ENCODE data around the gene FRAT2.

Gene FRAT2

GRCh38 chr10:97314671-97315070, 19.9 kb downstream of the FRAT2 start:
- TF ChIP-seq ZFX (IDR thresholded peaks at IDR 0.05) (no peak), CTCF (conservative IDR thresholded peaks at IDR 0.05) (no peak)
- no peak overlapping the region for H3K27ac ChIP-seq

- TF ChIP-seq ZFX (IDR thresholded peaks at IDR 0.05) (no peak), CTCF (conservative IDR thresholded peaks at IDR 0.05) (no peak)
- H3K27ac ChIP-seq = no peak overlapping the region
Measured at GRCh38 chr10:97312897-97313296, 21.6 kb downstream of the FRAT2 start.

GRCh38 chr10:97311111-97311626, 23.4 kb downstream of the FRAT2 start:
- TF ChIP-seq CTCF (conservative IDR thresholded peaks at IDR 0.05) (no peak), ZFX (IDR thresholded peaks at IDR 0.05) (no peak)
- no peak overlapping the region for H3K27ac ChIP-seq

GRCh38 chr10:97307866-97308780, 26.4 kb downstream of the FRAT2 start:
- H3K27ac ChIP-seq = no peak overlapping the region
- no peak for TF ChIP-seq CTCF (conservative IDR thresholded peaks at IDR 0.05)
- TF ChIP-seq ZFX (IDR thresholded peaks at IDR 0.05) = no peak

- no peak for TF ChIP-seq CTCF (conservative IDR thresholded peaks at IDR 0.05)
- no peak for TF ChIP-seq ZFX (IDR thresholded peaks at IDR 0.05)
- H3K27ac ChIP-seq = no peak overlapping the region
Measured at GRCh38 chr10:97307441-97307840, 27.1 kb downstream of the FRAT2 start.

- TF ChIP-seq CTCF (conservative IDR thresholded peaks at IDR 0.05) = no peak
- TF ChIP-seq ZFX (IDR thresholded peaks at IDR 0.05) = no peak
- H3K27ac ChIP-seq = no peak overlapping the region
Measured at GRCh38 chr10:97302088-97302791, 32.3 kb downstream of the FRAT2 start.

GRCh38 chr10:97300980-97301379, 33.5 kb downstream of the FRAT2 start:
- H3K27ac ChIP-seq = no peak overlapping the region
- TF ChIP-seq ZFX (IDR thresholded peaks at IDR 0.05) (no peak), CTCF (conservative IDR thresholded peaks at IDR 0.05) (no peak)
